GM18505 (cell line): ENCODE data around the gene KCNMA1.

Source experiments
- ATAC-seq: cut with Tn5 transposase; IDR thresholded peaks from one replicate; pipeline ENCODE4 v1.9.1; 2021; ENCODE audit not compliant: unreplicated experiment
- POLR2A ChIP-seq: IDR thresholded peaks from 4 replicates; pipeline ENCODE4 v1.6.1; 2011; ENCODE audit warnings: borderline replicate concordance; ENCODE audit not compliant: insufficient read depth, insufficient read length; ENCODE audit errors: extremely low read depth

The KCNMA1 gene

GRCh38 chr10:77036276-77036675 lies 601.3 kb downstream of the KCNMA1 start:
- no peak for ATAC-seq
- TF ChIP-seq POLR2A = no peak

- ATAC-seq = no peak
- TF ChIP-seq POLR2A = no peak
Observed at GRCh38 chr10:77034795-77035194, 602.8 kb downstream of the KCNMA1 start.

- no peak for TF ChIP-seq POLR2A
- no peak for ATAC-seq
Observed at GRCh38 chr10:77034240-77034639, 603.4 kb downstream of the KCNMA1 start.

- no peak for TF ChIP-seq POLR2A
- no peak for ATAC-seq
Observed at GRCh38 chr10:77032188-77032570, 605.4 kb downstream of the KCNMA1 start.

- no peak for ATAC-seq
- TF ChIP-seq POLR2A = no peak
Observed at GRCh38 chr10:77031531-77032187, 605.9 kb downstream of the KCNMA1 start.

- TF ChIP-seq POLR2A = no peak
- ATAC-seq = no peak
Observed at GRCh38 chr10:77030974-77031373, 606.6 kb downstream of the KCNMA1 start.

GRCh38 chr10:77029777-77030717 lies 607.6 kb downstream of the KCNMA1 start:
- no peak for TF ChIP-seq POLR2A
- ATAC-seq = no peak

GRCh38 chr10:77028042-77028441 lies 609.6 kb downstream of the KCNMA1 start:
- ATAC-seq = no peak

GRCh38 chr10:77027576-77027975 lies 610.0 kb downstream of the KCNMA1 start:
- ATAC-seq = peak; percentile 94
- no peak for TF ChIP-seq POLR2A

More at GRCh38 chr10:77028042-77028441, 609.6 kb downstream of the KCNMA1 start:
- TF ChIP-seq POLR2A = no peak

- ATAC-seq = no peak
- no peak for TF ChIP-seq POLR2A
Observed at GRCh38 chr10:77027141-77027540, 610.5 kb downstream of the KCNMA1 start.

GRCh38 chr10:77026148-77026547 lies 611.5 kb downstream of the KCNMA1 start:
- TF ChIP-seq POLR2A = no peak
- no peak for ATAC-seq

GRCh38 chr10:77024461-77024860 lies 613.1 kb downstream of the KCNMA1 start:
- no peak for ATAC-seq
- no peak for TF ChIP-seq POLR2A

- TF ChIP-seq POLR2A = no peak
- ATAC-seq = no peak
Observed at GRCh38 chr10:77023396-77023795, 614.2 kb downstream of the KCNMA1 start.

- TF ChIP-seq POLR2A = no peak
- no peak for ATAC-seq
Observed at GRCh38 chr10:77022671-77023070, 614.9 kb downstream of the KCNMA1 start.
